ENCODE measurements around the gene GPATCH11.

GRCh38 chr2:37142546-37142945 lies 58.2 kb downstream of the GPATCH11 start:
- TF ChIP-seq, protein P1, sequence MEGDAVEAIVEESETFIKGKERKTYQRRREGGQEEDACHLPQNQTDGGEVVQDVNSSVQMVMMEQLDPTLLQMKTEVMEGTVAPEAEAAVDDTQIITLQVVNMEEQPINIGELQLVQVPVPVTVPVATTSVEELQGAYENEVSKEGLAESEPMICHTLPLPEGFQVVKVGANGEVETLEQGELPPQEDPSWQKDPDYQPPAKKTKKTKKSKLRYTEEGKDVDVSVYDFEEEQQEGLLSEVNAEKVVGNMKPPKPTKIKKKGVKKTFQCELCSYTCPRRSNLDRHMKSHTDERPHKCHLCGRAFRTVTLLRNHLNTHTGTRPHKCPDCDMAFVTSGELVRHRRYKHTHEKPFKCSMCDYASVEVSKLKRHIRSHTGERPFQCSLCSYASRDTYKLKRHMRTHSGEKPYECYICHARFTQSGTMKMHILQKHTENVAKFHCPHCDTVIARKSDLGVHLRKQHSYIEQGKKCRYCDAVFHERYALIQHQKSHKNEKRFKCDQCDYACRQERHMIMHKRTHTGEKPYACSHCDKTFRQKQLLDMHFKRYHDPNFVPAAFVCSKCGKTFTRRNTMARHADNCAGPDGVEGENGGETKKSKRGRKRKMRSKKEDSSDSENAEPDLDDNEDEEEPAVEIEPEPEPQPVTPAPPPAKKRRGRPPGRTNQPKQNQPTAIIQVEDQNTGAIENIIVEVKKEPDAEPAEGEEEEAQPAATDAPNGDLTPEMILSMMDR (IDR thresholded peaks at IDR 0.05; ENCODE audit: insufficient read depth, low read length, poor library complexity, severe bottlenecking), result no peak
- no peak for TF ChIP-seq EZH2phosphoT487 (conservative IDR thresholded peaks at IDR 0.05; ENCODE audit: low read length)
